DMS79 (cell line): Measurements from ENCODE around the gene SERBP1.

ENCODE experiments used
- DNase-seq: peaks from one replicate; lab custom pipeline; 2025; lab: John Stamatoyannopoulos, UW

Gene SERBP1

GRCh38 chr1:67361641-67362040 is 68.6 kb downstream of the SERBP1 start:
- no peak for DNase-seq

GRCh38 chr1:67359592-67359991 is 70.6 kb downstream of the SERBP1 start:
- no peak for DNase-seq
